ENCODE data around the gene VAMP1. TPM values are rescaled to one million over a fixed set of nuclear protein-coding genes. Genes with fewer than 3 reads are reported as not detected.
"Not testable (repeated sequence)": the region's sequence is repeated elsewhere in the genome, so short reads cannot be mapped to it uniquely, and the experiment has no call there.

The VAMP1 gene, protein sequence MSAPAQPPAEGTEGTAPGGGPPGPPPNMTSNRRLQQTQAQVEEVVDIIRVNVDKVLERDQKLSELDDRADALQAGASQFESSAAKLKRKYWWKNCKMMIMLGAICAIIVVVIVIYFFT
- polyA plus RNA-seq, result 1 to 10 TPM; 3.3 to 4.7 (median 4.6) TPM

DNA sequence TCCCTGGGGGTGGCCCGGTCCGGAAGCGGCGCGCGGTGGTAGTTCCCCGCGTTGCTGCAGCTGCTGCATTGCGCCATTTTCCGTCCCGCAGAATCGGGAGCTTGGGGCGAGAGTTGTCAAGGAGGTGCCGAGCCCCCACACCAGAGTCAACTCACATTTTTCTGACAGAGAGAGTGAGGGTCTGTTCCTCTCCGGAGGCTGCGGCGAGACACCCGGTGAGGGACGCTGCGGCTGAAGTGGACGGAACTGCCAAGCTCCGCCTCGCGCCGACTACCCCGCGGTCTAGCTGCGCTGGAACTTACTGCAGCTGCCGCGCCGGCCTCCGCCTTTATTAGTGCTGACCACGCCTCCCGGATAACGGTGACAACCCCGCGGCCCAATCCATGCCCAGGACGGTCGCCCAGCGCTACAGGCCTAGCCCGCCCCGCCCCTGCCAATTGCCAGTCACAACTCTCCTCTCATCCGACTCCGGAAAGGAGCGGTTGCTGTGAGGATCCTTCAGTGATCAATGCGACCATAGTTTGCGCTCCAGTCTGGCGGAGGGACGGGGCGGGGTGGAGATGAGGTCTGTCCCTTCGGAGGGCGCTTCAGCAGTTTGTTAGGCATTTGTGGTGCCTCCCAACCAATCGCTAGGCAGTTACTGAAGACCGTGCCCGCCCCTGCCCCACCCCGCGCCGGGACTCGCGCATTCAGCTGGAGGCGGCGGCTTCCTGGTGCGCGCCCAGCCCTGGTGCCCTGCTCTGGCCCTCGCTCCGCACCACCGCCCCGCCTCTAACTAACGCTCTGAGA lies at the start of gene VAMP1:
TSS of gene VAMP1 (minus strand) at position 303 of the 789 bp plus-strand sequence. CDS start at position 157, 146 bp downstream.
- peak within 1 kb of the TSS; percentile 48 for H3K27ac ChIP-seq (ENCODE audit: low read depth, low read length)
- WGBS, 3 donors, result 0% methylated on average over 62 to 69 of the region's 69 CpGs

DNA sequence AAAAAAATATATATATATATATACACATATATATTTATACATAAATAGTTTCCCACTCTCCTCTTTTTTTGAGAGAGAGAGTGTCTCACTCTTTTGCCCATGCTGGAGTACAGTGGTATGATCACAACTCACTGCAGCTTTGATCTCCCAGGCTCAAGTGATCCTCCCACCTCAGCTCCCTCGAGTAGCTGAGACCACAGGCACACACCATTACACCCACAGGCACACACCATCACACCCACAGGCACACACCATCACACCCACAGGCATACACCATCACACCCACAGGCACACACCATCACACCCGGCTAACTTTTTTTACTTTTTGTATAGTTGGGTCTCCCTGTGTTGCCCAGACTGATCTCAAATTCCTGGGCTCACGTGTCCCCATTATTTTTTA lies 49.7 kb upstream of the VAMP1 start:
- H3K27ac ChIP-seq (ENCODE audit: low read depth, low read length), result no peak overlapping the region
- 84 to 93% (median 87%) methylated on average over 3 of the region's 3 CpGs for WGBS, 3 donors

DNA sequence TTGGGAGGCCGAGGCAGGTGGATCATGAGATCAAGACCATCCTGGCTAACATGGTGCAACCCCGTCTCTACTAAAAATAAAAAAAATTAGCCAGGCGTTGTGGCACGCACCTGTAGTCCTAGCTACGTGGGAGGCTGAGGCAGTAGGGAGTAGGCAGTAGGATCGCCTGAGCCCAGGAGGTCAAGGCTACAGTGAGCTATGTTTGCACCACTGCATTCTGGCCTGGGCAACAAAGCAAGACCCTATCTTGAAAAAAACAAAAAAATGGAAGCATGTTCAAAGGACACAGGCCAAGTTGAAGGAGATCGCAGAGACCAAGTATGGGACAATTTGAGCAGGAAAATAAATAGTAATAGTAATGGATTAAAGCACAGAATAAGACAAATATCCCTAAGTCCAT lies 37.6 kb upstream of the VAMP1 start:
- H3K27ac ChIP-seq (ENCODE audit: low read depth, low read length), result no peak overlapping the region

DNA sequence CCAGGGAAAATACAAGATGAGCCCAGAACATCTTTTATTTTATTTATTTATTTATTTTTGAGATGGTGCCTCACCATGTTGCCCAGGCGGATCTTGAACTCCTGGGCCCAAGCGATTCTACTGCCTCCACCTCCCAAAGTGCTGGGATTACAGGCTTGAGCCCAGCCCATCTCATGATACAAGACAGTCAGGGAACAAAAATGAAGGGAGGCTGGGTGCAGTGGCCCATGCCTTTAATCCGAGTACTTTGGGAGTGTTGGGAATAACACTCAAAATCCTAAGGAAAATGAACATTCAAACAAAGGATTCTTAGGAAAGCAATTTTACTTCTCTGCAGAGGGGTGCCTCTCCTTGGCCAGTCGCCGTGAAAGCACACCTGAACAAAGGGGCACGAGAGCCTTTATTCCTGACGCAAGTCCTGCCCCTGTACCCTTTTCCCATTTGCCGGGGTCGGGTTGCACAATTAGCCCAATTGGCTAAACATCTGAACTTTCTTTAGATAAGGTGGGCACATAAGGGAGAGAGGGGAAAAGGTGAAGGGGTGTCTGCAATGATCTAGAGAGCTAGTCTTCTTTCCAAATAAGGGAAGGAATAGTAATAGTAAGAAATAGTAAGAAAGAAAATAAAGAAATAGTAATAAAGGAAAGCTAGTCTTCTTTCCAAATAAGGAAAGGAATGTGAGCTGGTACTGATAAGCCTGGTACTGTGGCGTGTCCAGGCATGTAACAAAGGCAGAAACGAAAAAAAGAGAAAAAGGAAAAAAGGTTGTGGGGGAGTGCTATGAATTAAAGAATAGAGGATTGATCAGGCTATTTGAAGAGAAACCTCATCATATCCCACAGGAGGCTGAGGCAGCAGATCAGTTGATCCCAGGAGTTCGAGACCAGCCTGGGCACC lies 36.9 kb upstream of the VAMP1 start:
- 79 to 89% (median 81%) methylated on average over 12 of the region's 12 CpGs for WGBS, 3 donors
- H3K27ac ChIP-seq (ENCODE audit: low read depth, low read length), result no peak overlapping the region

More for the DNA sequence above, 37.6 kb upstream of the VAMP1 start:
- WGBS, 3 donors, result 81 to 87% (median 84%) methylated on average over 7 of the region's 7 CpGs

DNA sequence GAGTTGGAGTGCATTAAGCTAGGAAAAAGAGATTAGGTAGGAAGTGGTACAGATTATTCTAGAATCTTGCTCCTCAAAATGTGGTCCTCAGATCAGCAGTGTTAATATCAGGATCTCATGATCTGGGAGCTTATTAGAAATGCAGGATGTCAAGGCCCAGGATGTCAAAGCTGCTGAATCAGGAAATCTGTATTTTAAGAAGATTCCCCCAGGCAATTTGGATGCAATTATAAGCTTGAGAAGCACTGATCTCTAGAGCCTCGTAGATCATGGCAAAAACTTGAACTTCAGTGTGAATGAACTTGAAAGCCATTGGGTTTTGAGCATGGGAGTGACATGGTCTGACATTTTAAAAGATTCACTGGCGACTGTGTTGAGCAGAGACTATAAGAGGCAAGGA lies 30.0 kb upstream of the VAMP1 start:
- WGBS, 3 donors, result 80 to 93% (median 91%) methylated on average over 2 of the region's 2 CpGs
- H3K27ac ChIP-seq (ENCODE audit: low read depth, low read length), result no peak overlapping the region

DNA sequence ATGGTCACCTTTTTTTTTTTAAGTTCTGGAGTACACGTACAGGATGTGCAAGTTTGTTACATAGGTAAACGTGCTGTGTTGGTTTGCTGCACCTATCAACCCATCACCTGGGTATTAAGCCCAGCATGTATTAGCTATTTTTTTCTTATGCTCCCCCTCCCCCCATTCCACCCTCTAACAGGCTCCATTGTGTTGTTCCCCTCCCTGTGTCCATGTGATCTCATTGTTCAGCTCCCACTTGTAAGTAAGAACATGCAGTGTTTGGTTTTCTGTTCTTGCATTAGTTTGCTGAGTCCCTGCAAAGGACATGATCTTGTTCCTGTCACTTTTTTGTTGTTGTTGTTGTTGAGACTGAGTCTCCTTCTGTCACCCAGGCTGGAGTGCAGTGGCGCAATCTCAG lies 26.8 kb upstream of the VAMP1 start:
- not testable (repeated sequence) for H3K27ac ChIP-seq (ENCODE audit: low read depth, low read length)
- 78 to 96% (median 81%) methylated on average over 3 of the region's 3 CpGs for WGBS, 3 donors

DNA sequence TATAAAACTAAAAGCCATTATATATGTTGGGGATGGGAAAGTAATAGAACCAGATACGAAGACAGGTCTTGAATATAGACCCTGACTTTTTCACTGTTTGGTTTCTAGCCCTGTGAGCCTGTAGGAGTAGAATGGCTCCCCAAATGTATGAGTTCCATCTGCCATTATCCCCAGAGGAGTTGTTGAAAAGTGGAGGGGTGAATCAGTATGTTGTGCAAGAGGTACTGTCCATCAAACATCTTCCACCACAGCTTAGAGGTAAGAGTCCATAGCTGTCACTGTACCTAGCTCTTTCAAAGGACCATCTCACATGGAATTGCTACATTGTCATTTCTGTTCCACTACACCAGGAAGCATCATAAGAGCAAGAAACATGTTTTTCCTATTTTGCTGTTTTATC lies 24.5 kb upstream of the VAMP1 start:
- WGBS, 3 donors, result 58 to 70% (median 69%) methylated on average over 1 of the region's 1 CpG
- no peak overlapping the region for H3K27ac ChIP-seq (ENCODE audit: low read depth, low read length)

DNA sequence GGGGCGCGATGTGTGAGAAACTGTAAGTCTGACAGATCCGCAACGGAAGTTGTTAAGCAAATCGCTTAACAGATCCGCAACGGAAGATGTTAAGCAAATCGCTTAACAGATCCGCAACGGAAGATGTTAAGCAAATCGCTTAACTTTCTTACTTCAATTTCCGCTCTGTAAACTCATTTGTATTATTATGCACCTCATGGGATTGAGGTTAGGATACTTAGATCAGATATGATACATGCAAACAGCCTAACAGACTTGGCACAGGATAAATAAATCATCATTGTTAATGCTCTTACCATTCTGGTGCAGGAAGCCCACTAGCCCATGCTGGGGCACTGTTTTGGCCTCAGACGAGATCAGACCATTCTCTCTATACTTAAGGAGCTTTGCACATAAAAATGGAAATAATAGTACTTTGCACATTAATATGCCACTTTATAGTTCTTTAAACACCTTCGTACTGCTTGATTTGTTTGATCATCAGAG lies 23.8 kb upstream of the VAMP1 start:
- H3K27ac ChIP-seq (ENCODE audit: low read depth, low read length), result no peak overlapping the region
- 1% methylated on average over 14 of the region's 14 CpGs for WGBS, 3 donors

DNA sequence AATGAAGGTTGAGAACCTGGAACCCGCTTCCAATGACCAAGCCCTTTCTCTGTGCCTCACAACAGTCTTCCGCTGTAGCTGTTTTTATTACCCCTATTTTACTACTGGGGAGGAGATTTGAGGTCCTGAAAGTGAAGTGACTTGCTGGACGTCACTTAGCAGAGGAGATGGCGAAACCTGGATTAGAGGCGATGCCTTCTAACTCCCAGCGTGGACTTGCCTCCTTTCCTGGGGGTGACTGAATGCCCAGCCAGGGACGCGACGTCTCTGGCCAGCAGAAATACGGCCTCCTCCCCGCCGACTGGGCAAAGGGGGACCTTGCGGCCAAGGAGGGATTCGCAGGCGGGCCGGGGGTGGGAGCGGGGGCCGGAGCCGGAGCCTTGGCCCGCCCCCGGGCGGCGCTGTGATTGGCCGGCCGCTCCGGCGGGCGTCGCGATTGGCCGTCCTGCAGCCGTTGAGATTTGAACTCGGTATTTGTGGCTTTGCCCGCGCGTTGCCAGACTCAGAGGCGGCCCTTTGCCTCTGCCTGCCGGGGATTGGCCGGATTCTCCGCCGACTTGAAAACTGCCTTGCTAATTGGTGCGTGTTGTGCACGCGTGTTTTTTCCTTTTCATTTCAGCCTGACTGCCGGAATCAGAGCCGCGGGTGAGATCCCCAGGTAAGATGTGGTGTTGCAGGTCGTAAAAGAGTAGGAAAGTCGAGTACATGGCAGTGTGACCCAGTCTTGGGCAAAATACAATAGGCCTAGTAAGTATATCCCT lies 23.2 kb upstream of the VAMP1 start, which contains the start of gene NCAPD2:
TSS of gene NCAPD2 (plus strand) at position 606 of the 761 bp plus-strand sequence. CDS start 997 bp downstream, outside the sequence.
- 0 to 1% (median 0%) methylated on average over 47 to 49 of the region's 49 CpGs for WGBS, 3 donors
- peak within 1 kb of the TSS; percentile 66 for H3K27ac ChIP-seq (ENCODE audit: low read depth, low read length)

DNA sequence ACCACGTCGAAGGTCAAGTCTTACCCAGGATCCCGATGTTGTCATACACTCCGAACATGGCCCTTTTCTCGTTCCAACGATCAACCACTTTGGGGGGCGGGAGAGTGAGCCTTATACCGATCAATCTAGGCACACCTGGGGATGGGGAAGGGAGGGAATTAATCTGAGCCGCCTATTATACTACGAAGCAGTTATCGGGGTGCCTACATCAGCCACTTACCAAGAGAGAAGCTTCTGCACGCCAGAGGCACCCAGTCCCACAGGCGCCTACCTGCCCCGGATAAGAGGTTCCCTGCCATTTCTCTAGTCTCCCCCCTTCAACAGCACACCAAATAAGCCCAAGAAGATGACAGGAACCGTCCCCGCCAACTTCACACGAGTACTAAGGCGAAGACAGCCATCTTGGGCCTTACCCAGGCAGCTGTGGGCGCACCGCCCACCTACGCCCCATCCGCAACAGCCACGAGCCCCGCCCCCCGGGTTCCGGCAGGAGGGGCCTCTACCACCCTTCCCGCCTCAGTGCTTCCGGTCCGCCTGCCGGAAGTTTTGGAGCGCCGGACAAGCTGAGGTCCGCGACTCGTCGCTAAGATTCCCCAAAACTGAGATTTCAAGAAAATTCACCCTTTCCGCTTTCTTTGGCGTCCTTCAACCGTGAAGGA lies 22.5 kb upstream of the VAMP1 start, which contains the start of gene MRPL51:
TSS of gene MRPL51 (minus strand) at position 425 of the 659 bp plus-strand sequence. CDS start at position 299, 126 bp downstream.
- H3K27ac ChIP-seq (ENCODE audit: low read depth, low read length), result peak within 1 kb of the TSS; percentile 66
- WGBS, 3 donors, result 0 to 1% (median 1%) methylated on average over 39 of the region's 39 CpGs

DNA sequence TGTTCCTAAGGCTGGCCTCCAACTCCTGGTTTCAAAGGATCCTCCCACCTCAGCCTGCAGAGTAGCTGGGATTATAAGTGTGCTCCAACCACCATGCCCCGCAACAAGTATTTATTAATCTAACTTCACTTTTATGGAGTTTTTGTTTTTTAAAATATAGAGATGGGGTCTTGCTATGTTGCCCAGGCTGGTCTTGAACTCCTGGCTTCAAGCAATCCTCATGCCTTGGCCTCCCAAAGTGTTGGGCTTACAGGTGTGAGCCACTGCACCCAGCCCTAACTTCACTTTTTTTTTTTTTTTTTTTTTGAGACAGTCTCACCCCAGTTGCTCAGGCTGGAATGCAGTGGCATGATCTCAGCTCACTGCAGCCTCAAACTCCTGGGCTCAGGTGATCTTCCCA lies 20.2 kb upstream of the VAMP1 start:
- not testable (repeated sequence) for H3K27ac ChIP-seq (ENCODE audit: low read depth, low read length)
- WGBS, 3 donors, result 98 to 100% (median 100%) methylated on average over 1 of the region's 1 CpG

DNA sequence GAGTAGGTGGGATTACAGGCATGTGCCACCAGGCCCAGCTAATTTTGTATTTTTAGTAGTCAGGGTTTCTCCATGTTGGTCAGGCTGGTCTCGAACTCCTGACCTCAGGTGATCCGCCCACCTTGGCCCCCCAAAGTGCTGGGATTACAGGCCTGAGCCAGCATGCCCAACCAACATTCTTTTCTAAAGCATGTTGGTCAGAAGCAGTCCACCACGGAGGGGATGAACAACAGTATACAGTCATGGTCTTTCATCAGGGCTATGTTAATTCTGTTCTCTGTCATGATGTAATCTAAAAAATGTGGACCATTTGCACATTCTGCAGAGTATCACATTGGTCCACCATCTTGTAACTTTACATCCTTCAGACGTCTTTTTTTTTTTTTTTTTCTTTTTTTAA lies 19.0 kb upstream of the VAMP1 start:
- 72 to 75% (median 72%) methylated on average over 4 of the region's 4 CpGs for WGBS, 3 donors
- no peak overlapping the region for H3K27ac ChIP-seq (ENCODE audit: low read depth, low read length)

DNA sequence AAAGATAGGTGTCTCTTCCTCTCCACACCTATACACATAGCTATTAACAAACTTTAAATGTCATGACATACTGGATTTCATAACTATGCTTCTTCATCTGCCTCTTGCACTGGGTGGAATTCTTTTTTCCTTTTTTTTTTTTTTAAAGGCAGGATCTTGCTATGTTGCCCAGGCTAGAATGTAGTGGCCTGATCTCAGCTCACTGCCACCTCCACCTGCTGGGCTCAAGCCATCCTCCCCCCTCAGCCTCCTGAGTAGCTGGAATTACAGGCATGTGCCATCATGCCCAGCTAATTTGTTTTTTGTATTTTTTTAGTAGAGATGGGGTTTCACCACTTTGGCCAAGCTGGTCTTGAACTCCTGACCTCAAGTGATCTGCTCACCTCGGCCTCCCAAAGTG lies 17.8 kb upstream of the VAMP1 start:
- WGBS, 3 donors, result 84 to 85% (median 85%) methylated on average over 1 of the region's 1 CpG
- H3K27ac ChIP-seq (ENCODE audit: low read depth, low read length), result no peak overlapping the region

DNA sequence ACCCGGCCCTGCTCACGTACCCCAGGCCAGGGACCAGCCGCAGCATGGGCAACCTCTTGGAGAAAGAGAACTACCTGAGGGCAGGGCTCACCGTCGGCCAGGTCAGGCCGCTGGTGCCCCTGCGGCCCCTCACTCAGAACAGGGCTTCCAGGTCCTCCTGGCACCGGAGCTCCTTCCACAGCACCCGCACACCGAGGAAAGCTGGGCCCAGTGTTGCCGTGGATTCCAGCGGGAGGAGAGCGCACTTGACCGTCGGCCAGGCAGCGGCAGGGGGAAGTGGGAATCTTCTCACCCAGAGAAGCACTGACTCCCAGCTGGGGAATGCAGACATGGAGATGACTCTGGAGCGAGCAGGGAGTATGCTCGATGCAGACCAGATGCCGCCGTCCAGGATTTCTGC lies 7.9 kb upstream of the VAMP1 start:
- H3K27ac ChIP-seq (ENCODE audit: low read depth, low read length), result no peak overlapping the region
- WGBS, 3 donors, result 72 to 86% (median 85%) methylated on average over 20 of the region's 20 CpGs

DNA sequence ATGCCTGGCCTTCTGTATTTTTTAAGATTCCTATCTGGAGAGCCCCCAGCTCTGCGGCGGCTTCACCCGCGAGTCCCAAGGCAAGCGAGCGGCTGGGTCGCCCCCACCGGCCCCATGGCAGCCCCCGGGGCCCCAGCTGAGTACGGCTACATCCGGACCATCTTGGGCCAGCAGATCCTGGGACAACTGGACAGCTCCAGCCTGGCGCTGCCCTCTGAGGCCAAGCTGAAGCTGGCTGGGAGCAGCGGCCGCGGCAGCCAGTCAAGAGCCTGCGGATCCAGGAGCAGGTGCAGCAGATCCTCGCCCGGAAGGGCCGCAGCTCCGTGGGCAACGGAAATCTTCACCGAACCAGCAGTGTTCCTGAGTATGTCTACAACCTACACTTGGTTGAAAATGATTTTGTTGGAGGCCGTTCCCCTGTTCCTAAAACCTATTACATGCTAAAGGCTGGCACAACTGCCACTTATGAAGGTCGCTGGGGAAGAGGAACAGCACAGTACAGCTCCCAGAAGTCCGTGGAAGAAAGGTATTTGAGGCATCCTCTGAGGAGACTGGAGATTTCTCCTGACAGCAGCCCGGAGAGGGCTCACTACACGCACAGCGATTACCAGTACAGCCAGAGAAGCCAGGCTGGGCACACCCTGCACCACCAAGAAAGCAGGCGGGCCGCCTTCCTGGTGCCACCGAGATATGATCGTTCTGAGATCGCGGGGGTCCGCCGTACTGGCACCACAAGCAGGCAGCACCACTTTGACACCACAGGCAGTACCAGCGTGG lies 7.3 kb upstream of the VAMP1 start:
- WGBS, 3 donors, result 90 to 96% (median 95%) methylated on average over 36 to 37 of the region's 37 CpGs
- H3K27ac ChIP-seq (ENCODE audit: low read depth, low read length), result not testable (repeated sequence)

DNA sequence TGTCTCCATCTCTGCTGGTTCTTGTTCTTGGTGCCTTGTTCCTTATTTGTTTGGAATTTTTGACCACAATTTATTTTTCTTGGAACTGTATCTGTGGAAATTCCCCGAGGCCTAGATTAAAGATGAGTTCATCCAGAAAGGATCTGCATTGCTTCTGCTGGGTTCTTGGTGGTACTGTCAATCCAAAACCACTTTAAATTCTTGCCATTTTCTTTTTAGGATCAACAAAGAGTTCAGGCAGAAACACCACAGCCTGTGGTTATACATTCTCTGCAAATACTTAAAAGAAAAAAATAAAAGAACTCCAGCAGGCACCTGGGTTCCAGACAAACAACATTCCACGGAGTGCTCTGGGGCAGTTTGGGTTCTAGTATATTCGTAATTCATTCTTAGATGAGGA lies 6.0 kb upstream of the VAMP1 start:
- H3K27ac ChIP-seq (ENCODE audit: low read depth, low read length), result no peak overlapping the region
- 70 to 79% (median 77%) methylated on average over 3 of the region's 3 CpGs for WGBS, 3 donors

Data from adipose tissue (tissue), 3 donors.